ENCODE data around the gene PKN2. TPM values are rescaled to one million over a fixed set of nuclear protein-coding genes. Genes with fewer than 3 reads are reported as not detected.

PKN2 gene
- polyA plus RNA-seq, 3 donors = 6.9 to 23.0 (median 8.7) TPM

DNA sequence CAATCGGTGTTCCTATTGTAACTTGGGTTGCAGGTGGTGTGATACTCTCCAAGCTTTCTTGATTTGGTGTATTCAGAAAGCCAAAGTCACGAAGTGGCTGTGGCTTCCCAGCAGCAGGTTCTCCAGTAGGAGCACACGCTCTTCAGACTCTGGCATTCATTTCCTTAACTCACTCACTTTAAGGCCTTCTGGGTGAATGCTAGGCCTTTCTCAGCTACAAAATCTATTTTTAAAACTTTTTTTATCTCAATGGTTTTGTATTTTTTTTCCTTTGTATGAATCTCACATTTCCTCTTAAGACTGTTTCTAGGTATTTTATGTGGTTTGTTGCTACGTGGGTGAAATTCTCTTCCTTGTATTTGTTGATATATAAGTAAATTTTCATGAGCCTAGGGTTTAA, 22.9 kb upstream of the PKN2 start:
- no peaks in the 10 kb centered on the region for H3K36me3 Mint-ChIP-seq
- WGBS (ENCODE audit: insufficient coverage) = no CpG with 5 or more reads among the region's 4 CpGs
- H3K36me3 ChIP-seq (replicated peaks in 1 of 2; ENCODE audit: control insufficient read depth in 1 of 2, insufficient read depth in 2 of 2, low read length in 2 of 2) = no peaks in the 10 kb centered on the region
- H3K4me1 ChIP-seq (ENCODE audit: control insufficient read depth in 1 of 2, insufficient read depth in 2 of 2, low read length in 2 of 2) = no peaks in the 10 kb centered on the region
- peaks cover 0 to 5% (median 0%) of the 10 kb centered on the region in 7 donors for H3K9me3 Mint-ChIP-seq
- no peak overlapping the region for H3K9ac ChIP-seq (ENCODE audit: insufficient read depth, low read length, poor library complexity, severe bottlenecking)
- H3K27ac Mint-ChIP-seq = no peak overlapping the region
- peak overlapping the region; percentile 41 for H2AFZ ChIP-seq (ENCODE audit: insufficient read depth, low read depth, low read length, poor library complexity, severe bottlenecking)
- H3K4me3 Mint-ChIP-seq = no peak overlapping the region
- H3K4me2 ChIP-seq (replicated peaks; ENCODE audit: extremely low read depth, low read length, poor library complexity, severe bottlenecking) = no peak overlapping the region
- no peaks in the 10 kb centered on the region for H3K4me1 Mint-ChIP-seq
- H3K4me3 ChIP-seq (replicated peaks in 1 of 3; ENCODE audit: low read depth in 2 of 3, low read length in 3 of 3) = no peak overlapping the region
- TF ChIP-seq, protein P1, sequence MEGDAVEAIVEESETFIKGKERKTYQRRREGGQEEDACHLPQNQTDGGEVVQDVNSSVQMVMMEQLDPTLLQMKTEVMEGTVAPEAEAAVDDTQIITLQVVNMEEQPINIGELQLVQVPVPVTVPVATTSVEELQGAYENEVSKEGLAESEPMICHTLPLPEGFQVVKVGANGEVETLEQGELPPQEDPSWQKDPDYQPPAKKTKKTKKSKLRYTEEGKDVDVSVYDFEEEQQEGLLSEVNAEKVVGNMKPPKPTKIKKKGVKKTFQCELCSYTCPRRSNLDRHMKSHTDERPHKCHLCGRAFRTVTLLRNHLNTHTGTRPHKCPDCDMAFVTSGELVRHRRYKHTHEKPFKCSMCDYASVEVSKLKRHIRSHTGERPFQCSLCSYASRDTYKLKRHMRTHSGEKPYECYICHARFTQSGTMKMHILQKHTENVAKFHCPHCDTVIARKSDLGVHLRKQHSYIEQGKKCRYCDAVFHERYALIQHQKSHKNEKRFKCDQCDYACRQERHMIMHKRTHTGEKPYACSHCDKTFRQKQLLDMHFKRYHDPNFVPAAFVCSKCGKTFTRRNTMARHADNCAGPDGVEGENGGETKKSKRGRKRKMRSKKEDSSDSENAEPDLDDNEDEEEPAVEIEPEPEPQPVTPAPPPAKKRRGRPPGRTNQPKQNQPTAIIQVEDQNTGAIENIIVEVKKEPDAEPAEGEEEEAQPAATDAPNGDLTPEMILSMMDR (IDR thresholded peaks at IDR 0.05) = no peak
- intact Hi-C loops (cut with micrococcal nuclease) = no loop called here
- no peaks in the 10 kb centered on the region for H3K27me3 Mint-ChIP-seq (ENCODE audit: low read depth in 3 of 3)
- no peaks in the 10 kb centered on the region for H4K20me1 ChIP-seq (ENCODE audit: insufficient read depth, low read length)
- DNase-seq = no peak
- no peaks in the 10 kb centered on the region for H3K27me3 ChIP-seq (ENCODE audit: control insufficient read depth in 2 of 2, insufficient read depth in 2 of 2, low read length in 2 of 2)
- no peaks in the 10 kb centered on the region for H3K9me3 ChIP-seq (replicated peaks in 1 of 2; ENCODE audit: control insufficient read depth in 1 of 2, insufficient read depth in 1 of 2, low read length in 2 of 2)
- no peak overlapping the region for H3K27ac ChIP-seq (ENCODE audit: low read depth in 1 of 2, low read length in 2 of 2)
- H3K79me2 ChIP-seq (ENCODE audit: insufficient read depth, low read length) = no peaks in the 10 kb centered on the region

DNA sequence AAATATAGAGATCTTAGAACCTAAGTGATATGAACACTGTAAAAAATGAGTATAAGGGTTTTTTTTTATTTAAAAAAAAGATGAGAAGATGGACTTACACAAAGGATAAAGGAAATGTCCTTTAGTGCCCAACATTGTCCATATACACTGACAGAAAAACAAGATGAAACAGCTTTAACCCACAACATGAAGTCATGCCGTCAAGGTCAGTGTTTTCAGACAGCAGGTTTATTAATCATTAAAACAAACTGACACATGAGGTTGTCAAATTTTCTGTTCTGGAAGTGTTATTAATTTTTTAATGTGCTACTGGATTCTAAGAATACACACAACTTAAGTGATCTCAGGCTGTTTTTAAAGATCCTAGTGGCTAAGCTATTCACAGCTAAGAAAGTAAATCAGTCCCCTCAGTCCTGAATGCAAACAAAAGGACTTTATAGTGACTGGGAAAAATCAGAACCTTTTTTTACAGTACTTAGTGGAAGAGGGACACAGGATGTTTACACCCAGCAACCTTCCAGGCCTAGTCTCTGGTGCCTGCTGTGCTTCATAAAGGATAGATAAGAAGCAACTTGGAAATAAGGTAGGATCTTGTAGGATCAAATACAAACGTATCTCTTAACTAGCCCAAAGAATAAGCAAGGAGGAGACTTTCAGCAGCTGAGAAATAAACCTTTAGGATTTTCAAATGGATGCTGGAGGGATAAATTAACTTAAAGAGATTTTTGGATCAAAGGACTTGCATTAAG, 21.9 kb upstream of the PKN2 start:
- Mint-ChIP-seq H3K4me1 (no peaks in the 10 kb centered on the region), H3K36me3 (no peaks in the 10 kb centered on the region), H3K9me3 (peaks cover 0 to 5% (median 0%) of the 10 kb centered on the region in 7 donors), H3K27ac (no peak overlapping the region), H3K4me3 (no peak overlapping the region), H3K27me3 (ENCODE audit: low read depth in 3 of 3) (no peaks in the 10 kb centered on the region)
- TF ChIP-seq, protein P1 (IDR thresholded peaks at IDR 0.05) = no peak
- Histone ChIP-seq H3K27ac (ENCODE audit: low read depth in 1 of 2, low read length in 2 of 2) (no peak overlapping the region), H2AFZ (ENCODE audit: insufficient read depth, low read depth, low read length, poor library complexity, severe bottlenecking) (no peak overlapping the region), H3K4me2 (replicated peaks; ENCODE audit: extremely low read depth, low read length, poor library complexity, severe bottlenecking) (no peak overlapping the region), H3K4me1 (ENCODE audit: control insufficient read depth in 1 of 2, insufficient read depth in 2 of 2, low read length in 2 of 2) (no peaks in the 10 kb centered on the region), H3K27me3 (ENCODE audit: control insufficient read depth in 2 of 2, insufficient read depth in 2 of 2, low read length in 2 of 2) (no peaks in the 10 kb centered on the region), H3K79me2 (ENCODE audit: insufficient read depth, low read length) (no peaks in the 10 kb centered on the region), H3K9ac (ENCODE audit: insufficient read depth, low read length, poor library complexity, severe bottlenecking) (no peak overlapping the region), H3K9me3 (replicated peaks in 1 of 2; ENCODE audit: control insufficient read depth in 1 of 2, insufficient read depth in 1 of 2, low read length in 2 of 2) (no peaks in the 10 kb centered on the region), H4K20me1 (ENCODE audit: insufficient read depth, low read length) (no peaks in the 10 kb centered on the region), H3K36me3 (replicated peaks in 1 of 2; ENCODE audit: control insufficient read depth in 1 of 2, insufficient read depth in 2 of 2, low read length in 2 of 2) (no peaks in the 10 kb centered on the region), H3K4me3 (replicated peaks in 1 of 3; ENCODE audit: low read depth in 2 of 3, low read length in 3 of 3) (no peak overlapping the region)
- DNase-seq = no peak
- no CpG with 5 or more reads among the region's 2 CpGs for WGBS (ENCODE audit: insufficient coverage)
- intact Hi-C loops (cut with micrococcal nuclease) = no loop called here

Measured in CD14-positive monocyte (primary cell).